Psoas muscle (tissue), 8 donors: ENCODE data around the gene IPMK. TPM values are rescaled to one million over a fixed set of nuclear protein-coding genes. Genes with fewer than 3 reads are reported as not detected.

ENCODE experiments used
- ATAC-seq, 4 donors: fragments of 200-7000 bp; cut with Tn5 transposase; one replicate each; pipeline ENCODE4 v1.9.1; 2020; ENCODE audit warnings: moderate library complexity in 3 of 4, mild to moderate bottlenecking in 2 of 4
- DNase-seq, 2 donors: peaks; one replicate each; pipeline ENCODE4 v3.0.0-alpha.2; 2020
- H3K27ac ChIP-seq: fragments of 200-600 bp; one replicate; pipeline ENCODE4 v1.8.0; 2022
- H3K27me3 ChIP-seq, 3 donors: fragments of 200-600 bp in 1 of 3; one replicate each; pipeline versions ENCODE4 v1.6.1 to v1.8.0; 2013 to 2022; ENCODE audit warnings: low read length in 2 of 3, mild to moderate bottlenecking in 2 of 3, moderate library complexity in 1 of 3; ENCODE audit not compliant: insufficient read depth in 3 of 3
- H3K36me3 ChIP-seq, 2 donors: fragments of 200-600 bp in 1 of 2; one replicate each; pipeline versions ENCODE4 v1.6.1 to v1.8.0; 2013 to 2022; ENCODE audit warnings: low read depth in 1 of 2, mild to moderate bottlenecking in 1 of 2, moderate library complexity in 1 of 2; ENCODE audit not compliant: insufficient read depth in 1 of 2
- H3K4me1 ChIP-seq: fragments of 200-600 bp; one replicate; pipeline ENCODE4 v1.8.0; 2022
- H3K4me3 ChIP-seq: fragments of 200-600 bp; one replicate; pipeline ENCODE4 v1.8.0; 2022; ENCODE audit warnings: mild to moderate bottlenecking
- H3K9me3 ChIP-seq: fragments of 200-600 bp; one replicate; pipeline ENCODE4 v1.8.0; 2022
- CTCF ChIP-seq: fragments of 200-600 bp; IDR thresholded peaks from one replicate; pipeline ENCODE4 v1.8.0; 2022; ENCODE audit warnings: antibody characterized with exemption
- WGBS, 3 donors: extraction: QIAGEN DNeasy Blood & Tissue Kit; methylation state at CpG; one replicate each; pipeline versions ENCODE4 v1.1.6 to v1.1.7; 2013; 5-methylcytosine and 5-hydroxymethylcytosine counted together
- intact Hi-C, 2 donors: fragments of 100-400 bp; cut with DNase I; formaldehyde crosslinking; loops; one replicate each; pipeline versions ENCODE4 v1.11.0 to v1.14.2; 2022
- long read RNA-seq, 2 donors: library from polyadenylated mRNA; unstranded; transcript quantifications; one replicate each; pipeline ENCODE4 v2.0.0, GENCODE V29; 2021
- polyA plus RNA-seq, 3 donors: library from polyadenylated mRNA; stranded (reverse); fragments of 200-250 nt; gene quantifications; one replicate each; pipeline ENCODE4 v1.2.3, GENCODE V29; 2013
- total RNA-seq, 4 donors: library from RNA; stranded (reverse); fragmentation: NEBNext Ultra II Directional in 2 of 4; extraction: Animal tissue kit (Norgen Biotek cat#: 25700) in 2 of 4; gene quantifications; one replicate each; pipeline versions ENCODE4 v1.2.1 to v1.2.4, GENCODE V29; 2021 to 2023
- donor health status: healthy with polysubstance abuse.
- donor health status: DM: no; HTN: no; CAD: no; lungs with moderate emphysema.
- donor health status: Bipolar disorder and iron deficiency.
- donor health status: healthy.
- donor health status: DM: yes; HTN: yes; CAD: no.
- donor health status: DM: no; HTN: no; CAD: no.
- donor health status: DM: no; HTN: no; CAD: no.
- donor health status: DM: yes; HTN: yes; CAD: no.

Gene IPMK
- total RNA-seq: 10 to 100 TPM in 1 of 4 donors, 1 to 10 TPM in 3; 3.7 to 10.8 (median 4.4) TPM
- polyA plus RNA-seq: 1 to 10 TPM; 2.3 to 5.6 (median 2.6) TPM
- long read RNA-seq, donor 1, full-length matches to known transcripts: 6 of 10 reads
- long read RNA-seq, donor 1, partial matches to known transcripts: 0 of 10 reads
- long read RNA-seq, donor 1, other reads (novel, unspliced or antisense): 4 of 10 reads
- long read RNA-seq, donor 2, full-length matches to known transcripts: 4 of 7 reads
- long read RNA-seq, donor 2, partial matches to known transcripts: 0 of 7 reads
- long read RNA-seq, donor 2, other reads (novel, unspliced or antisense): 3 of 7 reads

GRCh38 chr10:58267713-58268453, at the start of gene IPMK:
Gene IPMK (minus strand): TSS chr10:58267894. CDS start chr10:58267611, 283 bp downstream.
- peak; percentile 95 to 98 for DNase-seq
- no peaks in the 10 kb centered on the region for H3K9me3 ChIP-seq
- TF ChIP-seq CTCF: no peak
- H3K4me1 ChIP-seq: peaks cover 32% of the 10 kb centered on the region
- intact Hi-C loops: no loop called here
- H3K36me3 ChIP-seq: no peaks in the 10 kb centered on the region
- peak; percentile 81 to 86 (median 86) for ATAC-seq
- 0 to 1% (median 0%) methylated on average over 33 to 76 of the region's 76 CpGs for WGBS, 3 donors
- no peaks in the 10 kb centered on the region for H3K27me3 ChIP-seq
- peak within 1 kb of the TSS; percentile 90 for H3K4me3 ChIP-seq
- peak within 1 kb of the TSS; percentile 97 for H3K27ac ChIP-seq

GRCh38 chr10:58316874-58317273, 49.2 kb upstream of the IPMK start:
- no peaks in the 10 kb centered on the region for H3K27me3 ChIP-seq
- intact Hi-C loops: no loop called here
- no peaks in the 10 kb centered on the region for H3K4me1 ChIP-seq
- no peak for ATAC-seq
- no peak for DNase-seq
- H3K27ac ChIP-seq: no peak overlapping the region
- H3K36me3 ChIP-seq: no peaks in the 10 kb centered on the region
- no peak for TF ChIP-seq CTCF
- H3K9me3 ChIP-seq: no peaks in the 10 kb centered on the region
- H3K4me3 ChIP-seq: no peak overlapping the region

- no peaks in the 10 kb centered on the region for H3K27me3 ChIP-seq
- no peaks in the 10 kb centered on the region for H3K9me3 ChIP-seq
- intact Hi-C loops: no loop called here
- no peak for ATAC-seq
- H3K4me3 ChIP-seq: no peak overlapping the region
- no peak for DNase-seq
- H3K27ac ChIP-seq: no peak overlapping the region
- H3K36me3 ChIP-seq: no peaks in the 10 kb centered on the region
- no peaks in the 10 kb centered on the region for H3K4me1 ChIP-seq
- TF ChIP-seq CTCF: no peak
These were observed 43.3 kb upstream of the IPMK start for GRCh38 chr10:58311026-58311425.

- H3K27ac ChIP-seq: no peak overlapping the region
- ATAC-seq: no peak
- no peaks in the 10 kb centered on the region for H3K36me3 ChIP-seq
- WGBS, 3 donors: 95 to 96% (median 95%) methylated on average over 3 of the region's 3 CpGs
- intact Hi-C loops: no loop called here
- no peak for DNase-seq
- no peaks in the 10 kb centered on the region for H3K4me1 ChIP-seq
- H3K4me3 ChIP-seq: no peak overlapping the region
- no peak for TF ChIP-seq CTCF
- peaks cover 0 to 3% (median 0%) of the 10 kb centered on the region in 3 donors for H3K27me3 ChIP-seq
- no peaks in the 10 kb centered on the region for H3K9me3 ChIP-seq
These were observed 40.0 kb upstream of the IPMK start for GRCh38 chr10:58307676-58308075.
